ENCODE measurements around the gene NKIRAS1. TPM values are rescaled to one million over a fixed set of nuclear protein-coding genes. Genes with fewer than 3 reads are reported as not detected.
A peak's percentile ranks its signal among the peaks of the same experiment; 100 is the strongest.

The NKIRAS1 gene
- total RNA-seq, 1 donor: 11.9 TPM

GRCh38 chr3:23932571-23932970, 15.8 kb upstream of the NKIRAS1 start:
- Histone ChIP-seq H3K36me3 (ENCODE audit: insufficient read depth, low read length) (no peaks in the 10 kb centered on the region), H4K20me1 (ENCODE audit: insufficient read depth, low read length) (no peaks in the 10 kb centered on the region), H3K27me3 (ENCODE audit: insufficient read depth, low read length) (peaks cover 4% of the 10 kb centered on the region), H3K9me3 (ENCODE audit: low read depth, low read length) (no peaks in the 10 kb centered on the region), H3K27ac (ENCODE audit: low read depth, low read length) (no peak overlapping the region), H3K4me3 (ENCODE audit: insufficient read depth, low read length) (no peak overlapping the region), H2AFZ (ENCODE audit: low read length) (no peak overlapping the region), H3K4me2 (ENCODE audit: insufficient read depth, low read length) (no peak overlapping the region), H3K4me1 (ENCODE audit: insufficient read depth, low read length) (no peaks in the 10 kb centered on the region), H3K79me2 (ENCODE audit: insufficient read depth, low read length) (no peaks in the 10 kb centered on the region)
- no peak for TF ChIP-seq CTCF (IDR thresholded peaks at IDR 0.05; ENCODE audit: extremely low read depth, low read depth, low read length)
- no peak for DNase-seq (ENCODE audit: insufficient read length, low spot score, missing footprints)

GRCh38 chr3:23931597-23931996, 14.8 kb upstream of the NKIRAS1 start:
- no peaks in the 10 kb centered on the region for H3K4me1 ChIP-seq (ENCODE audit: insufficient read depth, low read length)
- no peaks in the 10 kb centered on the region for H3K9me3 ChIP-seq (ENCODE audit: low read depth, low read length)
- H3K4me2 ChIP-seq (ENCODE audit: insufficient read depth, low read length): no peak overlapping the region
- peaks cover 4% of the 10 kb centered on the region for H3K27me3 ChIP-seq (ENCODE audit: insufficient read depth, low read length)
- H3K4me3 ChIP-seq (ENCODE audit: insufficient read depth, low read length): no peak overlapping the region
- H3K36me3 ChIP-seq (ENCODE audit: insufficient read depth, low read length): no peaks in the 10 kb centered on the region
- no peaks in the 10 kb centered on the region for H4K20me1 ChIP-seq (ENCODE audit: insufficient read depth, low read length)
- no peaks in the 10 kb centered on the region for H3K79me2 ChIP-seq (ENCODE audit: insufficient read depth, low read length)
- H3K27ac ChIP-seq (ENCODE audit: low read depth, low read length): no peak overlapping the region
- DNase-seq (ENCODE audit: insufficient read length, low spot score, missing footprints): no peak
- H2AFZ ChIP-seq (ENCODE audit: low read length): no peak overlapping the region
- no peak for TF ChIP-seq CTCF (IDR thresholded peaks at IDR 0.05; ENCODE audit: extremely low read depth, low read depth, low read length)

GRCh38 chr3:23928524-23928923, 11.7 kb upstream of the NKIRAS1 start:
- H3K4me1 ChIP-seq (ENCODE audit: insufficient read depth, low read length): peaks cover 8% of the 10 kb centered on the region
- DNase-seq (ENCODE audit: insufficient read length, low spot score, missing footprints): no peak
- H3K27ac ChIP-seq (ENCODE audit: low read depth, low read length): no peak overlapping the region
- H4K20me1 ChIP-seq (ENCODE audit: insufficient read depth, low read length): no peaks in the 10 kb centered on the region
- no peak overlapping the region for H3K4me2 ChIP-seq (ENCODE audit: insufficient read depth, low read length)
- H3K36me3 ChIP-seq (ENCODE audit: insufficient read depth, low read length): no peaks in the 10 kb centered on the region
- no peak overlapping the region for H2AFZ ChIP-seq (ENCODE audit: low read length)
- H3K4me3 ChIP-seq (ENCODE audit: insufficient read depth, low read length): no peak overlapping the region
- no peaks in the 10 kb centered on the region for H3K27me3 ChIP-seq (ENCODE audit: insufficient read depth, low read length)
- H3K9me3 ChIP-seq (ENCODE audit: low read depth, low read length): no peaks in the 10 kb centered on the region
- no peaks in the 10 kb centered on the region for H3K79me2 ChIP-seq (ENCODE audit: insufficient read depth, low read length)
- no peak for TF ChIP-seq CTCF (IDR thresholded peaks at IDR 0.05; ENCODE audit: extremely low read depth, low read depth, low read length)

GRCh38 chr3:23926736-23927135, 9.9 kb upstream of the NKIRAS1 start:
- no peak for DNase-seq (ENCODE audit: insufficient read length, low spot score, missing footprints)
- H3K4me3 ChIP-seq (ENCODE audit: insufficient read depth, low read length): no peak overlapping the region
- H3K4me2 ChIP-seq (ENCODE audit: insufficient read depth, low read length): no peak overlapping the region

More at GRCh38 chr3:23926736-23927135, 9.9 kb upstream of the NKIRAS1 start:
- H3K79me2 ChIP-seq (ENCODE audit: insufficient read depth, low read length): no peaks in the 10 kb centered on the region
- peaks cover 8% of the 10 kb centered on the region for H3K4me1 ChIP-seq (ENCODE audit: insufficient read depth, low read length)
- no peak overlapping the region for H2AFZ ChIP-seq (ENCODE audit: low read length)
- no peak overlapping the region for H3K27ac ChIP-seq (ENCODE audit: low read depth, low read length)
- H4K20me1 ChIP-seq (ENCODE audit: insufficient read depth, low read length): no peaks in the 10 kb centered on the region
- H3K36me3 ChIP-seq (ENCODE audit: insufficient read depth, low read length): no peaks in the 10 kb centered on the region
- TF ChIP-seq CTCF (IDR thresholded peaks at IDR 0.05; ENCODE audit: extremely low read depth, low read depth, low read length): peak; percentile 21
- H3K27me3 ChIP-seq (ENCODE audit: insufficient read depth, low read length): no peaks in the 10 kb centered on the region
- H3K9me3 ChIP-seq (ENCODE audit: low read depth, low read length): no peaks in the 10 kb centered on the region

Data from osteoblast (primary cell).